K562 (cell line): ENCODE measurements around the gene HAGHL. TPM values are rescaled to one million over a fixed set of nuclear protein-coding genes. Genes with fewer than 3 reads are reported as not detected.

ENCODE experiments used
- CHD1 ChIP-seq: fragments of 200-600 bp; sonication (generic); IDR thresholded peaks from one replicate; pipeline ENCODE4 v1.6.1; 2012; ENCODE audit warnings: mild to moderate bottlenecking, moderate library complexity, low read length, inconsistent platforms
- EGR1 ChIP-seq: fragments of 450-650 bp; conservative IDR thresholded peaks from 2 replicates; pipeline ENCODE4 v1.6.1; 2017; ENCODE audit warnings: mild to moderate bottlenecking
- ILF3 ChIP-seq: fragments of 450-650 bp; IDR thresholded peaks from 2 replicates; pipeline ENCODE4 v1.6.1; 2018; ENCODE audit warnings: antibody characterized with exemption, mild to moderate bottlenecking, moderate library complexity, borderline replicate concordance
- MAFG ChIP-seq: fragments of 450-650 bp; conservative IDR thresholded peaks from 2 replicates; pipeline ENCODE4 v1.6.1; 2016; ENCODE audit warnings: missing genetic modification characterization, missing compliant biosample characterization
- MCM5 ChIP-seq: fragments of 450-650 bp; IDR thresholded peaks from 2 replicates; pipeline ENCODE4 v1.6.1; 2016; ENCODE audit warnings: low read depth
- MYBL2 ChIP-seq, 2 experiments: fragments of 450-650 bp in 1 of 2; sonication (generic) in 1 of 2; formaldehyde crosslinking in 1 of 2; IDR thresholded peaks; 2 replicates each; pipeline versions ENCODE4 v1.6.1 to v1.8.1; 2017 to 2022; ENCODE audit warnings: borderline replicate concordance in 1 of 2, inconsistent platforms in 1 of 2, low read depth in 1 of 2, mild to moderate bottlenecking in 1 of 2, missing genetic modification reagents in 1 of 2, moderate library complexity in 1 of 2
- MYC ChIP-seq, 2 experiments: fragments of 250-450 bp in 1 of 2; sonication (Bioruptor Pico) in 1 of 2; IDR thresholded peaks; 2 replicates each; pipeline versions ENCODE4 v1.5.1 to v1.6.1; 2012 to 2021; ENCODE audit warnings: low read depth in 2 of 2, borderline replicate concordance in 1 of 2, improper control_type of control experiment in 1 of 2, low read length in 1 of 2, mild to moderate bottlenecking in 1 of 2, moderate library complexity in 1 of 2
- NCOA6 ChIP-seq: fragments of 450-650 bp; IDR thresholded peaks from 2 replicates; pipeline ENCODE4 v1.6.1; 2017; ENCODE audit warnings: mild to moderate bottlenecking
- NFATC3 ChIP-seq: fragments of 450-650 bp; IDR thresholded peaks from 2 replicates; pipeline ENCODE4 v1.6.1; 2017; ENCODE audit warnings: mild to moderate bottlenecking
- NFRKB ChIP-seq: fragments of 450-650 bp; IDR thresholded peaks from 2 replicates; pipeline ENCODE4 v1.6.1; 2016; ENCODE audit warnings: low read depth
- PHTF2 ChIP-seq: fragments of 250-450 bp; sonication (Bioruptor Pico); IDR thresholded peaks from 2 replicates; pipeline ENCODE4 v1.5.0; 2021; ENCODE audit warnings: mild to moderate bottlenecking
- PYGO2 ChIP-seq: fragments of 450-650 bp; IDR thresholded peaks from 2 replicates; pipeline ENCODE4 v1.6.1; 2016; ENCODE audit warnings: mild to moderate bottlenecking, missing genetic modification characterization, moderate library complexity, missing compliant biosample characterization
- RBM14 ChIP-seq: fragments of 200-400 bp; formaldehyde crosslinking; IDR thresholded peaks from 2 replicates; pipeline ENCODE4 v1.6.1; 2018; ENCODE audit warnings: low read depth, mild to moderate bottlenecking, low read length, moderate library complexity, borderline replicate concordance; ENCODE audit not compliant: insufficient read depth
- polyA plus RNA-seq, 8 experiments: library from polyadenylated mRNA; depleted of rRNA in 4 of 8; stranded (reverse) in 5 of 8; unstranded in 3 of 8; fragments of >200 nt; fragmentation: Nextera tagmentation in 2 of 8; fragmentation: Illumina TruSeq in 1 of 8; extraction: Ambion mirVana in 2 of 8; extraction: Trizol in 1 of 8; gene quantifications; 2 replicates each; pipeline versions ENCODE4 v1.2.1 to v1.2.3, GENCODE V29; 2011 to 2014; ENCODE audit warnings: inconsistent platforms in 1 of 8, missing spikeins in 1 of 8
- total RNA-seq, 7 experiments: library from RNA; depleted of rRNA in 6 of 7; stranded (reverse); fragments of >200 nt in 6 of 7; fragmentation: Illumina TruSeq in 2 of 7; extraction: Trizol in 2 of 7; gene quantifications; 2 replicates each; pipeline versions ENCODE4 v1.2.1 to v1.2.3, GENCODE V29; 2011 to 2021; ENCODE audit warnings: low replicate concordance in 1 of 7
- TF ChIP-seq, protein P1 (sequence below): fragments of 450-650 bp; IDR thresholded peaks from 2 replicates; pipeline ENCODE4 v1.6.1; 2016; ENCODE audit warnings: low read depth
- TF ChIP-seq, protein P2 (sequence below): sonication (generic); formaldehyde crosslinking; IDR thresholded peaks from 2 replicates; pipeline ENCODE4 v1.8.0; 2022; ENCODE audit warnings: mild to moderate bottlenecking, missing genetic modification reagents

Gene HAGHL
- total and polyA plus RNA-seq, 9 of the 15 experiments (the other 6 are each of a cell fraction or from before 2014, with no cell fraction given), result 0.31 to 83.4 (median 20.7) TPM

DNA sequence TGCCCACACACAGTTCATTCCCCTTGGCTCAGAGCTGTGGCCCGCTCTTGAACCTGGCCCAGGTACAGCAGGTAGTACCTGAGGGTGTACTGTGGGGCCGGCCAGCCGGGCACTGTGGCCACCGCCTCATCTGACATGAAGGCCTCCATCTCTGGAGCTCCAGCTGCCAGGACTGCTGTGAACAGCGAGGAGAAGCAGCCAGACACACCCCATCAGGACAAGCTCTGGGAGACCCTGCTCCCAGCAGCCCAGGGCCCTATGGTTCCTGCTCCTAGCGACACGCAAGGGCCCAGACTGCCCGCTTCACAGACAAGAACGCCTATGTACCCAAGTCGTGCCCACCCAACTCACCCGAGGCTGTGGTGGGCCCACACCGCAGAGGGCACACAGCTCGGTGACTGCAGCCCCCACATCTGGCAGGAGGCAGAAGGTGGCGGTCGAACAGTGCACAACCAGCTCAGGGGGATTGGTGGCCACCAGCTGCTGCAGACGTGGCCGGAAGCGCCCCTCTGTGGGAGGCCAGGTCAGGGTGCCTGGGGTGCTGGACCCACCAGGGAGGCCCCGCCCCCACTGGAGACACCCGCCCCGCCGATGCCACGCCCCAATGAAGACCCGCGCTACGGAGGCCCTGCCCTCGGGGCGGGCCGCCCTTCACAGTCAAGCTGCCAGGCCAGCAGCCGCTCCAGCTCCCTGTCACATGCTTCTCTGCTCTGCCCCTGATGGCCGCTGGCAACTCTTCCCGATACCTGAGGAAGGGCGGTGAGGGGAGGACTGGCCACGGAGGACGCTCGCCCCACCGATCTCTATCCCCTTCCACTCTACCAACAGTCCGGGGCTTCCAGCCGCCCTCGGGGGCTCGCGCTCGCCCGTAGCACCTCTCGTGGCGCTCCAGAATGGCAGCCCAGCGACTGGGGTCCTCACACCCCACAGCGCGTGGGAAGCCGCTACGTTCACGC, 47.8 kb upstream of the HAGHL start (continued):
- TF ChIP-seq, protein P1, sequence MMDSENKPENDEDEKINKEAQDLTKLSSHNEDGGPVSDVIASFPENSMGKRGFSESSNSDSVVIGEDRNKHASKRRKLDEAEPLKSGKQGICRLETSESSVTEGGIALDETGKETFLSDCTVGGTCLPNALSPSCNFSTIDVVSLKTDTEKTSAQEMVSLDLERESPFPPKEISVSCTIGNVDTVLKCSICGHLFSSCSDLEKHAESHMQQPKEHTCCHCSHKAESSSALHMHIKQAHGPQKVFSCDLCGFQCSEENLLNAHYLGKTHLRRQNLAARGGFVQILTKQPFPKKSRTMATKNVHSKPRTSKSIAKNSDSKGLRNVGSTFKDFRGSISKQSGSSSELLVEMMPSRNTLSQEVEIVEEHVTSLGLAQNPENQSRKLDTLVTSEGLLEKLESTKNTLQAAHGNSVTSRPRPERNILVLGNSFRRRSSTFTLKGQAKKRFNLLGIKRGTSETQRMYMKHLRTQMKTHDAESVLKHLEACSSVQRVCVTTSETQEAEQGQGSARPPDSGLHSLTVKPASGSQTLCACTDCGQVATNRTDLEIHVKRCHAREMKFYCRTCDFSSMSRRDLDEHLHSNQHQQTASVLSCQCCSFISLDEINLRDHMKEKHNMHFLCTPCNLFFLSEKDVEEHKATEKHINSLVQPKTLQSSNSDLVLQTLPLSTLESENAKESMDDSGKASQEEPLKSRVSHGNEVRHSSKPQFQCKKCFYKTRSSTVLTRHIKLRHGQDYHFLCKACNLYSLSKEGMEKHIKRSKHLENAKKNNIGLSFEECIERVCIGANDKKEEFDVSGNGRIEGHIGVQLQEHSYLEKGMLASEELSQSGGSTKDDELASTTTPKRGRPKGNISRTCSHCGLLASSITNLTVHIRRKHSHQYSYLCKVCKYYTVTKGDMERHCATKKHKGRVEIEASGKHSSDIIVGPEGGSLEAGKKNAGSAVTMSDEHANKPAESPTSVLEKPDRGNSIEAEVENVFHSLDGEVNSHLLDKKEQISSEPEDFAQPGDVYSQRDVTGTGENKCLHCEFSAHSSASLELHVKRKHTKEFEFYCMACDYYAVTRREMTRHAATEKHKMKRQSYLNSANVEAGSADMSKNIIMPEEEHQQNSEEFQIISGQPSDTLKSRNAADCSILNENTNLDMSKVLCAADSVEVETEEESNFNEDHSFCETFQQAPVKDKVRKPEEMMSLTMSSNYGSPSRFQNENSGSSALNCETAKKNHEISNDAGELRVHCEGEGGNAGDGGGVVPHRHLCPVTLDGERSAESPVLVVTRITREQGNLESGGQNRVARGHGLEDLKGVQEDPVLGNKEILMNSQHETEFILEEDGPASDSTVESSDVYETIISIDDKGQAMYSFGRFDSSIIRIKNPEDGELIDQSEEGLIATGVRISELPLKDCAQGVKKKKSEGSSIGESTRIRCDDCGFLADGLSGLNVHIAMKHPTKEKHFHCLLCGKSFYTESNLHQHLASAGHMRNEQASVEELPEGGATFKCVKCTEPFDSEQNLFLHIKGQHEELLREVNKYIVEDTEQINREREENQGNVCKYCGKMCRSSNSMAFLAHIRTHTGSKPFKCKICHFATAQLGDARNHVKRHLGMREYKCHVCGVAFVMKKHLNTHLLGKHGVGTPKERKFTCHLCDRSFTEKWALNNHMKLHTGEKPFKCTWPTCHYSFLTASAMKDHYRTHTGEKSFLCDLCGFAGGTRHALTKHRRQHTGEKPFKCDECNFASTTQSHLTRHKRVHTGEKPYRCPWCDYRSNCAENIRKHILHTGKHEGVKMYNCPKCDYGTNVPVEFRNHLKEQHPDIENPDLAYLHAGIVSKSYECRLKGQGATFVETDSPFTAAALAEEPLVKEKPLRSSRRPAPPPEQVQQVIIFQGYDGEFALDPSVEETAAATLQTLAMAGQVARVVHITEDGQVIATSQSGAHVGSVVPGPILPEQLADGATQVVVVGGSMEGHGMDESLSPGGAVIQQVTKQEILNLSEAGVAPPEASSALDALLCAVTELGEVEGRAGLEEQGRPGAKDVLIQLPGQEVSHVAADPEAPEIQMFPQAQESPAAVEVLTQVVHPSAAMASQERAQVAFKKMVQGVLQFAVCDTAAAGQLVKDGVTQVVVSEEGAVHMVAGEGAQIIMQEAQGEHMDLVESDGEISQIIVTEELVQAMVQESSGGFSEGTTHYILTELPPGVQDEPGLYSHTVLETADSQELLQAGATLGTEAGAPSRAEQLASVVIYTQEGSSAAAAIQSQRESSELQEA, result no peak
- TF ChIP-seq PYGO2 (tag) (no peak), MCM5 (no peak), MAFG (tag) (no peak), EGR1 (peak; percentile 31; the same call in 1 of the 2 replicates), ILF3 (no peak), PHTF2 (no peak), NCOA6 (no peak), CHD1 (peak; percentile 92), RBM14 (no peak), MYBL2 (IDR thresholded peaks at IDR 0.05; ENCODE audit: low read depth) (no peak), MYBL2 (CRISPR knock-in tag; IDR thresholded peaks at IDR 0.05; ENCODE audit: borderline replicate concordance) (no peak), NFRKB (no peak), MYC (IDR thresholded peaks at IDR 0.05; ENCODE audit: low read depth, low read length) (peak; percentile 28; the same call in 1 of the 2 replicates), MYC (CRISPR knock-in tag; IDR thresholded peaks at IDR 0.05; ENCODE audit: borderline replicate concordance, low read depth) (no peak; the same call in 1 of the 2 replicates), NFATC3 (no peak)
- TF ChIP-seq, protein P2, sequence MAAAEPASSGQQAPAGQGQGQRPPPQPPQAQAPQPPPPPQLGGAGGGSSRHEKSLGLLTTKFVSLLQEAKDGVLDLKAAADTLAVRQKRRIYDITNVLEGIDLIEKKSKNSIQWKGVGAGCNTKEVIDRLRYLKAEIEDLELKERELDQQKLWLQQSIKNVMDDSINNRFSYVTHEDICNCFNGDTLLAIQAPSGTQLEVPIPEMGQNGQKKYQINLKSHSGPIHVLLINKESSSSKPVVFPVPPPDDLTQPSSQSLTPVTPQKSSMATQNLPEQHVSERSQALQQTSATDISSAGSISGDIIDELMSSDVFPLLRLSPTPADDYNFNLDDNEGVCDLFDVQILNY (CRISPR knock-in tag), result no peak
